ENCODE measurements around the gene ACACA. TPM values are rescaled to one million over a fixed set of nuclear protein-coding genes. Genes with fewer than 3 reads are reported as not detected.

The ACACA gene
- total and polyA plus RNA-seq, 9 of the 15 experiments (the other 6 are each of a cell fraction or from before 2014, with no cell fraction given): 35.9 to 135 (median 88.4) TPM

DNA sequence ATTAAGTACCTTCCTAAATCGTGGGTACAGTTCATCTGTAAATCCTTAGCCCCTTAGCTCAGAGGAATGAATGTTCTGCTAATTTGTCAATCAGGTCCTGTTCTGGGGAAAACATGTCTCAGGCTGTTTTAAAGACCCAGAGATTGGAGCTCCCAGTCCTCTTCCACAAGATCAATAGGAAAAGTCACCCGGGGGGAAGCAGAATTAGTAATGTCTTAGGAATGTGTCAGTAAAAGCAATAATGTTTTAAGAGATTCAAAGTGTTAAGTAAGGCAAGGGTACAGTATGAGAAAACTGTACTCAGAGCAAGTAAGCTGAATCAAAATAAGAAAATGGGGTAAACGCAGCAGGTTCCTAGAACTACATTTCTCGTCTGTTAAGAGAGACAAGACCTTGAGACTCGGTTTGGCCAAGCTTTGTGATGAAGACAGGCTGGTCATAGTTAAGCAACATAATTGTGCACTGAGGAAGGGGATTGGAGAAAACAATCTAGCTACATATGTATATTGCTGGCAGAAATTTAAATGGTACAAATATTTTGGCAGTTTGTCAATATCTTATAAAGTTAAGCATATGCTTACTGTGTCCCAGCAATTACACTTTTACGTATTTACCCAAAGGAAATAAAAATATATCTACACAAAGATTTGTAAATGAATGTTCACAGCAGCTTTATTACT, 223.7 kb downstream of the ACACA start:
- BruUV-seq (replicated peaks): no TSS peak
- Histone ChIP-seq H3K9me1 (ENCODE audit: control insufficient read depth, insufficient read depth, low read length) (no peaks in the 10 kb centered on the region), H3K79me2 (ENCODE audit: control insufficient read depth, insufficient read depth, low read length) (no peaks in the 10 kb centered on the region), H3K4me2 (ENCODE audit: insufficient read depth, low read length) (no peak overlapping the region), H3K4me1 (replicated peaks in 1 of 2; ENCODE audit: control insufficient read depth in 2 of 2, insufficient read depth in 2 of 2, low read length in 2 of 2) (no peaks in the 10 kb centered on the region), H3K27me3 (ENCODE audit: control insufficient read depth in 2 of 2, insufficient read depth in 2 of 2, low read length in 2 of 2) (no peaks in the 10 kb centered on the region), H4K20me1 (replicated peaks; ENCODE audit: control insufficient read depth, insufficient read depth, low read length) (no peaks in the 10 kb centered on the region), H3K36me3 (ENCODE audit: control insufficient read depth, insufficient read depth, low read length) (peaks cover 87% of the 10 kb centered on the region), H3K27ac (ENCODE audit: extremely low read depth, low read depth, low read length) (no peak overlapping the region), H3K9me3 (replicated peaks; ENCODE audit: control insufficient read depth, insufficient read depth, low read depth, low read length) (no peaks in the 10 kb centered on the region), H2AFZ (ENCODE audit: low read depth, low read length) (no peak overlapping the region), H3K4me3 (no peak overlapping the region), H3K9ac (ENCODE audit: insufficient read depth in 1 of 2, low read depth in 2 of 2, low read length in 2 of 2) (no peak overlapping the region)
- in situ Hi-C loops (cut with MboI) (no loop called here), intact Hi-C loops (cut with micrococcal nuclease) (no loop called here)
- WGBS (ENCODE audit: insufficient coverage, low coverage, missing lambda C conversion rate): 83% methylated on average over 5 of the region's 6 CpGs
- ATAC-seq: no peak
- FAIRE-seq: no peak
- CTCF ChIA-PET (ENCODE audit: low intra/inter-chr PET ratio): no interaction called here
- no peak for DNase-seq (ENCODE audit: extremely low read depth in 1 of 4, low spot score in 3 of 4)
- TF ChIP-seq, protein P1, sequence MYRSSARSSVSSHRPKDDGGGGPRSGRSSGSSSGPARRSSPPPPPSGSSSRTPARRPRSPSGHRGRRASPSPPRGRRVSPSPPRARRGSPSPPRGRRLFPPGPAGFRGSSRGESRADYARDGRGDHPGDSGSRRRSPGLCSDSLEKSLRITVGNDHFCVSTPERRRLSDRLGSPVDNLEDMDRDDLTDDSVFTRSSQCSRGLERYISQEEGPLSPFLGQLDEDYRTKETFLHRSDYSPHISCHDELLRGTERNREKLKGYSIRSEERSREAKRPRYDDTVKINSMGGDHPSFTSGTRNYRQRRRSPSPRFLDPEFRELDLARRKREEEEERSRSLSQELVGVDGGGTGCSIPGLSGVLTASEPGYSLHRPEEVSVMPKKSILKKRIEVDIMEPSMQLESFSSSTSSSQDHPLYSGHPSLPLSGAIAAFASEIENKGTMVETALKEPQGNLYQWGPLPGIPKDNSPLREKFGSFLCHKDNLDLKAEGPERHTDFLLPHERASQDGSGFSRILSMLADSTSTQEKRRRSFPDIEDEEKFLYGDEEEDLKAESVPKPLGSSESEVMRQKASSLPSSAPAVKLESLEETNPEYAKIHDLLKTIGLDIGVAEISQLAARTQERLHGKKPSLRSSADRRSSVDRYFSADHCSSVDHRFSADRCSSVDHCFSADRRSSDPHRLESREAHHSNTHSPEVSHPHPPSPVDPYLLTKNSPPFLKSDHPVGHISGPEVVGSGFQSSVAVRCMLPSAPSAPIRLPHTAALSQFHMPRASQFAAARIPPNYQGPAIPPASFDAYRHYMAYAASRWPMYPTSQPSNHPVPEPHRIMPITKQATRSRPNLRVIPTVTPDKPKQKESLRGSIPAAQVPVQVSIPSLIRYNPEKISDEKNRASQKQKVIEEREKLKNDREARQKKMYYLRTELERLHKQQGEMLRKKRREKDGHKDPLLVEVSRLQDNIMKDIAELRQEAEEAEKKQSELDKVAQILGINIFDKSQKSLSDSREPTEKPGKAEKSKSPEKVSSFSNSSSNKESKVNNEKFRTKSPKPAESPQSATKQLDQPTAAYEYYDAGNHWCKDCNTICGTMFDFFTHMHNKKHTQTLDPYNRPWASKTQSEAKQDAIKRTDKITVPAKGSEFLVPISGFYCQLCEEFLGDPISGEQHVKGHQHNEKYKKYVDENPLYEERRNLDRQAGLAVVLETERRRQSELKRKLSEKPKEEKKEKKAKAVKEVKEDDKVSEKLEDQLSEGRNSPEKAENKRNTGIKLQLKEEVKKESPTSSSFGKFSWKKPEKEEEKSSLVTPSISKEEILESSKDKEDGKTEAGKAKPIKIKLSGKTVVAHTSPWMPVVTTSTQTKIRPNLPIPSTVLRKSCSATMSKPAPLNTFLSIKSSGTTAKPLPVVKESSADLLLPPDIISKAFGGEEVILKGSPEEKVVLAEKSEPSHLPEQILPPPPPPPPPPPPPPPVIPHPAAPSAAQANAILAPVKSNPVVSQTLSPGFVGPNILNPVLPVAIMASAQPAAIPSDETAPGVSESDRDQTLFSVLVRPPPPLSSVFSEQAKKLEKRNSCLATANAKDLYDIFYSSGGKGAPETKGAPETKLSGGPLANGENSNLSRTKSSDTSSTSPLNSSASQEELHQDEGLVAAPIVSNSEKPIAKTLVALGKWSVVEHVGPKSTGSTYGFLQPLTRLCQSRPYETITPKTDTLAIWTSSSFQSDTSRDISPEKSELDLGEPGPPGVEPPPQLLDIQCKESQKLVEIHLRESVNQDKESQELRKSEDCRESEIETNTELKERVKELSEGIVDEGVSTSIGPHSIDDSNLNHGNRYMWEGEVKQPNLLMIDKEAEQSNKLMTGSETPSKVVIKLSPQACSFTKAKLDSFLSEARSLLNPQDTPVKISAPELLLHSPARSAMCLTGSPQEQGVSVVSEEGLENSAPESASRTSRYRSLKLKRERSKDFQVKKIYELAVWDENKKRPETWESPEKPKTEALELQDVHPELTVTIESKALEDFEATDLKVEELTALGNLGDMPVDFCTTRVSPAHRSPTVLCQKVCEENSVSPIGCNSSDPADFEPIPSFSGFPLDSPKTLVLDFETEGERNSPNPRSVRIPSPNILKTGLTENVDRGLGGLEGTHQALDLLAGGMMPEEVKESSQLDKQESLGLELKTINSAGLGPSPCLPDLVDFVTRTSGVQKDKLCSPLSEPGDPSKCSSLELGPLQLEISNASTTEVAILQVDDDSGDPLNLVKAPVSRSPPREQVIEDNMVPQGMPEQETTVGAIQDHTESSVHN (IDR thresholded peaks at IDR 0.05; ENCODE audit: borderline replicate concordance in 1 of 2, low read depth in 1 of 2): no peak
- POLR2A ChIA-PET: interaction anchor here (0.6 to 1.3 kb wide), 3 partner anchors 20 to 49 kb away, joined by 3 to 4 read pairs (median 3); no protein-coding TSS in a partner anchor

Measured in K562 (cell line).